SK-N-SH (cell line): Measurements from ENCODE around the gene ASAP3. TPM values are rescaled to one million over a fixed set of nuclear protein-coding genes. Genes with fewer than 3 reads are reported as not detected.

ENCODE experiments used
- CTCF ChIA-PET: fragments of 300-600, 350-600 bp; formaldehyde crosslinking; extraction: SDS; loops from one replicate; lab custom pipeline; 2021; lab: Yijun Ruan, JAX
- POLR2A ChIA-PET: fragments of 350-600 bp; sonication (Branson Sonifier 250); formaldehyde crosslinking; extraction: SDS; loops from one replicate; lab custom pipeline; 2020; ENCODE audit warnings: antibody characterized with exemption, inconsistent platforms; lab: Yijun Ruan, JAX
- DNase-seq: peaks from one replicate; pipeline ENCODE4 v3.0.0; 2012
- H2AFZ ChIP-seq: fragments of 200-600 bp; sonication (generic); 2 replicates; pipeline ENCODE4 v1.8.1; 2016; ENCODE audit warnings: antibody characterized with exemption, mild to moderate bottlenecking, low read depth
- H3F3A ChIP-seq: fragments of 200-600 bp; sonication (generic); replicated peaks from 2 replicates; pipeline ENCODE3; 2016; ENCODE audit warnings: antibody characterized with exemption, mild to moderate bottlenecking; ENCODE audit not compliant: insufficient read depth
- H3K27ac ChIP-seq, 2 experiments: fragments of 200-500 bp in 1 of 2; fragments of 200-600 bp in 1 of 2; sonication (Bioruptor generic) in 1 of 2; sonication (generic), shearing (Covaris generic) in 1 of 2; 2 replicates each; pipeline versions ENCODE4 v1.5.1 to v1.6.1; 2014 to 2016; ENCODE audit warnings: low read depth in 2 of 2, inconsistent platforms in 1 of 2, low read length in 1 of 2, mild to moderate bottlenecking in 1 of 2, mixed read lengths in 1 of 2
- H3K27me3 ChIP-seq: fragments of 200-600 bp; sonication (generic), shearing (Covaris generic); 2 replicates; pipeline ENCODE4 v1.6.1; 2016; ENCODE audit warnings: mixed run types; ENCODE audit not compliant: insufficient read depth
- H3K36me3 ChIP-seq, 2 experiments: fragments of 200-500 bp in 1 of 2; fragments of 200-600 bp in 1 of 2; sonication (Bioruptor generic) in 1 of 2; sonication (generic) in 1 of 2; replicated peaks in 1 of 2; 2 replicates each; pipeline versions ENCODE3 to v1.5.1; 2014 to 2016; ENCODE audit warnings: low read length in 1 of 2, mild to moderate bottlenecking in 1 of 2; ENCODE audit not compliant: insufficient read depth in 2 of 2, control insufficient read depth in 1 of 2
- H3K4me1 ChIP-seq, 2 experiments: fragments of 200-500 bp in 1 of 2; fragments of 200-600 bp in 1 of 2; sonication (Bioruptor generic) in 1 of 2; sonication (generic), shearing (Covaris generic) in 1 of 2; 2 replicates each; pipeline versions ENCODE4 v1.5.1 to v1.6.1; 2014 to 2016; ENCODE audit warnings: low read depth in 1 of 2, low read length in 1 of 2, mixed run types in 1 of 2; ENCODE audit not compliant: insufficient read depth in 2 of 2, control insufficient read depth in 1 of 2
- H3K4me2 ChIP-seq: fragments of 200-600 bp; sonication (generic), shearing (Covaris generic); 2 replicates; pipeline ENCODE4 v1.6.1; 2017; ENCODE audit warnings: mixed run types
- H3K4me3 ChIP-seq, 2 experiments: fragments of 200-500 bp in 1 of 2; fragments of 200-600 bp in 1 of 2; sonication (Bioruptor generic) in 1 of 2; sonication (generic), shearing (Covaris generic) in 1 of 2; 2 replicates each; pipeline versions ENCODE4 v1.5.1 to v1.8.1; 2014 to 2016; ENCODE audit warnings: low read depth in 2 of 2, inconsistent platforms in 1 of 2, low read length in 1 of 2, mild to moderate bottlenecking in 1 of 2, mixed read lengths in 1 of 2, moderate library complexity in 1 of 2
- H3K79me2 ChIP-seq: fragments of 200-600 bp; sonication (generic); 2 replicates; pipeline ENCODE4 v1.8.1; 2017; ENCODE audit warnings: mild to moderate bottlenecking; ENCODE audit not compliant: insufficient read depth
- H3K9ac ChIP-seq: fragments of 200-600 bp; sonication (generic); 2 replicates; pipeline ENCODE4 v1.6.1; 2017; ENCODE audit warnings: mixed run types
- H3K9me2 ChIP-seq: fragments of 200-600 bp; sonication (generic); 2 replicates; pipeline ENCODE4 v1.6.1; 2017; ENCODE audit warnings: mixed run types
- H3K9me3 ChIP-seq: fragments of 200-600 bp; sonication (generic); 2 replicates; pipeline ENCODE4 v1.6.1; 2017; ENCODE audit warnings: mixed run types, mild to moderate bottlenecking, moderate library complexity
- H4K20me1 ChIP-seq: fragments of 200-600 bp; sonication (generic); 2 replicates; pipeline ENCODE4 v1.6.1; 2017; ENCODE audit warnings: mild to moderate bottlenecking, mixed run types; ENCODE audit not compliant: insufficient read depth
- ELF1 ChIP-seq: IDR thresholded peaks from 2 replicates; pipeline ENCODE4 v1.4.0; 2012
- EP300 ChIP-seq, 2 experiments: IDR thresholded peaks; 2 replicates each; pipeline versions ENCODE4 v1.4.0 to v1.6.1; 2012; ENCODE audit warnings: borderline replicate concordance in 1 of 2, low read depth in 1 of 2, low read length in 1 of 2
- FOXJ3 ChIP-seq: sonication (generic); formaldehyde crosslinking; IDR thresholded peaks from 2 replicates; pipeline ENCODE4 v1.5.1; 2020; ENCODE audit warnings: mild to moderate bottlenecking, missing genetic modification reagents
- FOXM1 ChIP-seq: IDR thresholded peaks from 2 replicates; pipeline ENCODE4 v1.4.0; 2012; ENCODE audit warnings: low read depth, mild to moderate bottlenecking
- GABPA ChIP-seq: IDR thresholded peaks from 2 replicates; pipeline ENCODE4 v1.4.0; 2012; ENCODE audit warnings: low read depth, mild to moderate bottlenecking
- GATA2 ChIP-seq: sonication (generic); formaldehyde crosslinking; IDR thresholded peaks from 2 replicates; pipeline ENCODE4 v1.5.0; 2020; ENCODE audit warnings: mild to moderate bottlenecking, missing genetic modification reagents
- MEF2A ChIP-seq: IDR thresholded peaks from 2 replicates; pipeline ENCODE4 v1.4.0; 2012; ENCODE audit warnings: low read depth, borderline replicate concordance
- MXI1 ChIP-seq: IDR thresholded peaks from 2 replicates; pipeline ENCODE4 v1.6.1; 2012; ENCODE audit warnings: mild to moderate bottlenecking, low read depth, low read length, improper control_type of control experiment
- NFIC ChIP-seq: IDR thresholded peaks from 2 replicates; pipeline ENCODE4 v1.4.0; 2012; ENCODE audit warnings: borderline replicate concordance
- REST ChIP-seq: IDR thresholded peaks from 2 replicates; pipeline ENCODE4 v1.6.1; 2012; ENCODE audit warnings: mild to moderate bottlenecking, low read depth, low read length, moderate library complexity
- RXRA ChIP-seq: IDR thresholded peaks from 2 replicates; pipeline ENCODE4 v1.4.0; 2012; ENCODE audit warnings: low read depth, mild to moderate bottlenecking, borderline replicate concordance
- SIN3A ChIP-seq: IDR thresholded peaks from 2 replicates; pipeline ENCODE4 v1.6.1; 2012; ENCODE audit warnings: low read depth, mild to moderate bottlenecking, low read length, moderate library complexity, borderline replicate concordance
- TCF12 ChIP-seq: IDR thresholded peaks from 2 replicates; pipeline ENCODE4 v1.4.0; 2012
- TEAD4 ChIP-seq: IDR thresholded peaks from 2 replicates; pipeline ENCODE4 v1.4.0; 2012; ENCODE audit warnings: mild to moderate bottlenecking, borderline replicate concordance; ENCODE audit not compliant: insufficient read depth
- USF1 ChIP-seq: IDR thresholded peaks from 2 replicates; pipeline ENCODE4 v1.4.0; 2012; ENCODE audit warnings: low read depth, borderline replicate concordance
- YY1 ChIP-seq: IDR thresholded peaks from 2 replicates; pipeline ENCODE4 v1.4.0; 2012; ENCODE audit warnings: low read depth, mild to moderate bottlenecking
- WGBS: methylation state at CpG from one replicate; pipeline ENCODE4 v1.1.6; 2017; ENCODE audit warnings: low lambda C conversion rate; 5-methylcytosine and 5-hydroxymethylcytosine counted together
- polyA plus RNA-seq, 3 experiments: library from polyadenylated mRNA; depleted of rRNA; stranded (reverse); fragments of >200 nt; gene quantifications; 2 replicates each; pipeline ENCODE4 v1.2.3, GENCODE V29; 2012
- TF ChIP-seq, protein P1 (sequence below): IDR thresholded peaks from 2 replicates; pipeline ENCODE4 v1.4.0; 2012; ENCODE audit warnings: low read depth, borderline replicate concordance
- TF ChIP-seq, protein P2 (sequence below): fragments of 150-350 bp; IDR thresholded peaks from 2 replicates; pipeline ENCODE4 v1.6.1; 2017; ENCODE audit warnings: antibody characterized with exemption, low read length, low read depth, borderline replicate concordance

Gene ASAP3
- polyA plus RNA-seq, 1 of the 3 experiments (the other 2 are of a cell fraction): 19.6 TPM

DNA sequence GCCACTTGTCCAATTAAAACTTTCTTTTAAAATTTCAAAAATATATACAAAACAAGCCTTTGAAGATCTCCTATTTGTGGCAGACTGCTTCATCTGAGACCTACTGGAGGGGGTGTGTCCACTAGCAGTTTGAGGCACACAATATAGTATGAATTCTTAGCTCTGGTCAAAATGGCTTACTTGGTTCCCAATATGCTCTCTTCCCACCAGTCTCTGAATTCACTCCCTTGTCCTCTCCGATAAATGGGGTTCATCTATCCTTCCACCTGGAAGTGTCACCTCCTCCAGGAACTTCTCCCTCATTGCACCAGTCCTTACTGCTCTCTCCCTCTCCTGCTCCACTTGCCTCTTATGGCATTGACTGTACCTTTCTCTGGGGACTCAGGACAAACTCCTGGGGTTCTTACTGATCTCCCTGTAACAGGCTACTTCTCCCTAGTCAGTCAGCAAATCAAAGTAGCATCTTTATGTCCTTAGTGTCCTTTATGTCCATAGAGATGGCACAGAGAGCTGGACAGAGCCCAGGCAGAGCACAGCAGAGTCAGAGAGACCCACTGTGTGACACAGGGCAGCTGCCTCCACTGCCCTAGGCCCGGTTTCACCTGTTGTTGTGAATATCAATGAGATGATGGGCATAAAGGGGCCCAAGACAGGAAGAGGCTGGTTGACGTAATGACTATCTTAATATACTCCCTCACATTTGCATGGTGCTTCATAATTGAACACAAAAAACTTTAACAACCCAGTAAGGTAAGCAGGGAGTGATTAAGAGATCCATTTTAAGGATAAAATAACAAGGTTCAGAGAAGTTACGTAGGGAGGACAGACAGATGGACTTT, 3.6 kb downstream of the ASAP3 start:
- Histone ChIP-seq H3K27me3 (no peaks in the 10 kb centered on the region), H3F3A (peaks cover 22% of the 10 kb centered on the region), H3K79me2 (peaks cover 50% of the 10 kb centered on the region; the same call in 1 of the 2 replicates), H3K9me2 (no peaks in the 10 kb centered on the region), H3K9me3 (no peaks in the 10 kb centered on the region), H3K9ac (no peak overlapping the region), H3K27ac (no peak overlapping the region)
- 92% methylated on average over 4 of the region's 4 CpGs for WGBS
- CTCF ChIA-PET: interaction anchor here (1.2 to 1.4 kb wide), 2 partner anchors 15 to 157 kb away, joined by 3 read pairs; no protein-coding TSS in a partner anchor
- TF ChIP-seq EP300 (IDR thresholded peaks at IDR 0.05; ENCODE audit: borderline replicate concordance in 1 of 2, low read depth in 1 of 2, low read length in 1 of 2): no peak
- TF ChIP-seq, protein P1, sequence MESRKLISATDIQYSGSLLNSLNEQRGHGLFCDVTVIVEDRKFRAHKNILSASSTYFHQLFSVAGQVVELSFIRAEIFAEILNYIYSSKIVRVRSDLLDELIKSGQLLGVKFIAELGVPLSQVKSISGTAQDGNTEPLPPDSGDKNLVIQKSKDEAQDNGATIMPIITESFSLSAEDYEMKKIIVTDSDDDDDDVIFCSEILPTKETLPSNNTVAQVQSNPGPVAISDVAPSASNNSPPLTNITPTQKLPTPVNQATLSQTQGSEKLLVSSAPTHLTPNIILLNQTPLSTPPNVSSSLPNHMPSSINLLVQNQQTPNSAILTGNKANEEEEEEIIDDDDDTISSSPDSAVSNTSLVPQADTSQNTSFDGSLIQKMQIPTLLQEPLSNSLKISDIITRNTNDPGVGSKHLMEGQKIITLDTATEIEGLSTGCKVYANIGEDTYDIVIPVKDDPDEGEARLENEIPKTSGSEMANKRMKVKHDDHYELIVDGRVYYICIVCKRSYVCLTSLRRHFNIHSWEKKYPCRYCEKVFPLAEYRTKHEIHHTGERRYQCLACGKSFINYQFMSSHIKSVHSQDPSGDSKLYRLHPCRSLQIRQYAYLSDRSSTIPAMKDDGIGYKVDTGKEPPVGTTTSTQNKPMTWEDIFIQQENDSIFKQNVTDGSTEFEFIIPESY: no peak
- no peak for TF ChIP-seq RXRA
- no peak for TF ChIP-seq ELF1
- TF ChIP-seq REST: no peak
- no peak for TF ChIP-seq GABPA
- no peak for TF ChIP-seq YY1
- TF ChIP-seq MEF2A: no peak
- no peak for TF ChIP-seq MXI1
- TF ChIP-seq NFIC: no peak
- no peak for TF ChIP-seq GATA2 (CRISPR knock-in tag)
- no peak for TF ChIP-seq FOXJ3 (CRISPR knock-in tag)
- TF ChIP-seq, protein P2, sequence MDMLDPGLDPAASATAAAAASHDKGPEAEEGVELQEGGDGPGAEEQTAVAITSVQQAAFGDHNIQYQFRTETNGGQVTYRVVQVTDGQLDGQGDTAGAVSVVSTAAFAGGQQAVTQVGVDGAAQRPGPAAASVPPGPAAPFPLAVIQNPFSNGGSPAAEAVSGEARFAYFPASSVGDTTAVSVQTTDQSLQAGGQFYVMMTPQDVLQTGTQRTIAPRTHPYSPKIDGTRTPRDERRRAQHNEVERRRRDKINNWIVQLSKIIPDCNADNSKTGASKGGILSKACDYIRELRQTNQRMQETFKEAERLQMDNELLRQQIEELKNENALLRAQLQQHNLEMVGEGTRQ: no peak
- TF ChIP-seq TEAD4: no peak
- TF ChIP-seq USF1: no peak
- no peak for TF ChIP-seq TCF12
- TF ChIP-seq SIN3A: no peak
- no peak for TF ChIP-seq FOXM1
- TF ChIP-seq, all 33 proteins: peak for 0
- H3K4me1 ChIP-seq: peaks cover 0 to 9% of the 10 kb centered on the region in 2 experiments; a peak in 1 of 4 replicates
- H4K20me1 ChIP-seq: peaks cover 11% of the 10 kb centered on the region
- POLR2A ChIA-PET: no interaction called here
- no peak overlapping the region for H3K4me2 ChIP-seq
- H3K36me3 ChIP-seq: no peaks in the 10 kb centered on the region
- no peak for DNase-seq
- no peak overlapping the region for H2AFZ ChIP-seq
- H3K4me3 ChIP-seq: no peak overlapping the region
